ENCODE data around the gene PIP4K2A. TPM values are rescaled to one million over a fixed set of nuclear protein-coding genes. Genes with fewer than 3 reads are reported as not detected.

The PIP4K2A gene
- total RNA-seq, 3 donors from 2014 or later (not counting 1 experiment from before 2014, with no cell fraction given), result 311 to 423 (median 405) TPM

- Histone ChIP-seq H3K27ac (ENCODE audit: low read length) (no peak overlapping the region), H3K36me3 (ENCODE audit: control insufficient read depth, insufficient read depth, low read length) (peaks cover 63% of the 10 kb centered on the region), H3K4me3 (ENCODE audit: low read length) (no peak overlapping the region), H3K9me3 (ENCODE audit: control insufficient read depth, insufficient read depth, low read length) (no peaks in the 10 kb centered on the region), H3K27me3 (ENCODE audit: control insufficient read depth, insufficient read depth, low read length) (no peaks in the 10 kb centered on the region), H3K4me1 (ENCODE audit: control insufficient read depth, insufficient read depth, low read length) (peaks cover 14% of the 10 kb centered on the region)
- no peak for TF ChIP-seq CTCF (IDR thresholded peaks at IDR 0.05)
- Mint-ChIP-seq H3K27ac (peak overlapping the region; percentile 55 to 75), H3K4me1 (peaks cover 25 to 40% of the 10 kb centered on the region in 2 donors), H3K36me3 (peaks cover 6% of the 10 kb centered on the region), H3K27me3 (ENCODE audit: low read depth in 2 of 2) (no peaks in the 10 kb centered on the region), H3K9me3 (no peaks in the 10 kb centered on the region), H3K4me3 (no peak overlapping the region)
- ATAC-seq (no peak), DNase-seq (no peak)
- WGBS (ENCODE audit: insufficient coverage), result 97% methylated on average over 15 of the region's 17 CpGs
- intact Hi-C loops (cut with micrococcal nuclease), result no loop called here
These were observed 154.1 kb downstream of the PIP4K2A start for GRCh38 chr10:22560096-22560912.

GRCh38 chr10:22557321-22557720 is 157.1 kb downstream of the PIP4K2A start:
- H3K27ac ChIP-seq (ENCODE audit: low read length), result no peak overlapping the region
- Mint-ChIP-seq H3K4me1 (peaks cover 10 to 18% of the 10 kb centered on the region in 2 donors), H3K4me3 (no peak overlapping the region), H3K27me3 (ENCODE audit: low read depth in 2 of 2) (no peaks in the 10 kb centered on the region), H3K27ac (peak overlapping the region in 1 of 2 donors; percentile 75), H3K36me3 (no peaks in the 10 kb centered on the region), H3K9me3 (no peaks in the 10 kb centered on the region)
- 86% methylated on average over 1 of the region's 1 CpG for WGBS (ENCODE audit: insufficient coverage)
- H3K36me3 ChIP-seq (ENCODE audit: control insufficient read depth, insufficient read depth, low read length), result peaks cover 58% of the 10 kb centered on the region
- intact Hi-C loops (cut with micrococcal nuclease), result no loop called here
- no peaks in the 10 kb centered on the region for H3K27me3 ChIP-seq (ENCODE audit: control insufficient read depth, insufficient read depth, low read length)
- no peak for TF ChIP-seq CTCF (IDR thresholded peaks at IDR 0.05)
- H3K9me3 ChIP-seq (ENCODE audit: control insufficient read depth, insufficient read depth, low read length), result no peaks in the 10 kb centered on the region
- no peak overlapping the region for H3K4me3 ChIP-seq (ENCODE audit: low read length)
- DNase-seq (no peak), ATAC-seq (no peak)
- no peaks in the 10 kb centered on the region for H3K4me1 ChIP-seq (ENCODE audit: control insufficient read depth, insufficient read depth, low read length)

GRCh38 chr10:22556774-22557173 is 157.6 kb downstream of the PIP4K2A start:
- Mint-ChIP-seq H3K27ac (peak overlapping the region in 1 of 2 donors; percentile 75), H3K4me1 (peaks cover 13 to 22% of the 10 kb centered on the region in 2 donors), H3K4me3 (no peak overlapping the region), H3K9me3 (no peaks in the 10 kb centered on the region), H3K36me3 (no peaks in the 10 kb centered on the region), H3K27me3 (ENCODE audit: low read depth in 2 of 2) (no peaks in the 10 kb centered on the region)
- no peak for ATAC-seq
- intact Hi-C loops (cut with micrococcal nuclease), result no loop called here
- Histone ChIP-seq H3K27me3 (ENCODE audit: control insufficient read depth, insufficient read depth, low read length) (no peaks in the 10 kb centered on the region), H3K9me3 (ENCODE audit: control insufficient read depth, insufficient read depth, low read length) (no peaks in the 10 kb centered on the region), H3K4me1 (ENCODE audit: control insufficient read depth, insufficient read depth, low read length) (no peaks in the 10 kb centered on the region), H3K27ac (ENCODE audit: low read length) (no peak overlapping the region), H3K4me3 (ENCODE audit: low read length) (no peak overlapping the region), H3K36me3 (ENCODE audit: control insufficient read depth, insufficient read depth, low read length) (peaks cover 60% of the 10 kb centered on the region)
- TF ChIP-seq CTCF (IDR thresholded peaks at IDR 0.05), result no peak
- WGBS (ENCODE audit: insufficient coverage), result 95% methylated on average over 6 of the region's 6 CpGs
- no peak for DNase-seq

Measured in natural killer cell (primary cell).